PFSK-1 (cell line): ENCODE data around the gene FCAMR.

Source experiments
- FOXP2 ChIP-seq: optimal IDR thresholded peaks from 2 replicates; pipeline ENCODE3; 2011; ENCODE audit warnings: borderline replicate concordance, control low read depth, inconsistent platforms; ENCODE audit not compliant: insufficient read depth; ENCODE audit errors: extremely low read length, extremely low read depth
- POLR2AphosphoS5 ChIP-seq: IDR thresholded peaks from 2 replicates; pipeline ENCODE4 v1.6.1; 2012; ENCODE audit warnings: low read depth, mild to moderate bottlenecking, control low read depth, low read length, moderate library complexity
- SIN3A ChIP-seq: IDR thresholded peaks from 2 replicates; pipeline ENCODE4 v1.6.1; 2012; ENCODE audit warnings: mild to moderate bottlenecking, low read length, moderate library complexity, borderline replicate concordance; ENCODE audit not compliant: insufficient read depth
- TAF1 ChIP-seq: IDR thresholded peaks from 2 replicates; pipeline ENCODE4 v1.6.1; 2012; ENCODE audit warnings: low read length, control low read depth, borderline replicate concordance; ENCODE audit not compliant: insufficient read depth
- TF ChIP-seq, protein P1 (sequence below), 2 experiments: IDR thresholded peaks; 2 replicates each; pipeline versions ENCODE4 v1.6.1 to v1.8.0; 2011 to 2012; ENCODE audit warnings: low read depth in 2 of 2, low read length in 2 of 2, control low read depth in 1 of 2, inconsistent platforms in 1 of 2, mild to moderate bottlenecking in 1 of 2, moderate library complexity in 1 of 2; ENCODE audit not compliant: insufficient read depth in 1 of 2

DNA sequence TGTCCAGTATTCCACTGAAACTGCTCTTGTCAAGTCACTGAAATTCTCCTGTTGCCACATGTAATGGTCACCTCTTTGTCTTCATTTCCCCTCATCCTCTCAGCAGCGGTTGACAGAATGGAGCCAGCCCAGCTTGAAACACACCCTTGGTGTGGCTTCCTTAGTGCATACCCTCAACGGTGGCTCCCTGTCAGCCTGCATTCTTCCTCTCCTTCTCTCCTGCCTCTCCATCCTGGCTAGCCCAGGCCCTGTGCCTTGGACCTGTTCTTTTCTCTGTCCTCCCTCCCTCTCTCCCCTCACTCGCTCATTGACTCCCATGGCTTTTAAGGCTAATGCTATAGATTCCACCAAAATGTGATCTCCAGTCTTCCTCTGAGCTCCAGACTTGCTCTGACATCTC is 52.2 kb downstream of the FCAMR start:
- TF ChIP-seq POLR2AphosphoS5 (no peak), FOXP2 (no peak), SIN3A (no peak), TAF1 (no peak)
- TF ChIP-seq, protein P1, sequence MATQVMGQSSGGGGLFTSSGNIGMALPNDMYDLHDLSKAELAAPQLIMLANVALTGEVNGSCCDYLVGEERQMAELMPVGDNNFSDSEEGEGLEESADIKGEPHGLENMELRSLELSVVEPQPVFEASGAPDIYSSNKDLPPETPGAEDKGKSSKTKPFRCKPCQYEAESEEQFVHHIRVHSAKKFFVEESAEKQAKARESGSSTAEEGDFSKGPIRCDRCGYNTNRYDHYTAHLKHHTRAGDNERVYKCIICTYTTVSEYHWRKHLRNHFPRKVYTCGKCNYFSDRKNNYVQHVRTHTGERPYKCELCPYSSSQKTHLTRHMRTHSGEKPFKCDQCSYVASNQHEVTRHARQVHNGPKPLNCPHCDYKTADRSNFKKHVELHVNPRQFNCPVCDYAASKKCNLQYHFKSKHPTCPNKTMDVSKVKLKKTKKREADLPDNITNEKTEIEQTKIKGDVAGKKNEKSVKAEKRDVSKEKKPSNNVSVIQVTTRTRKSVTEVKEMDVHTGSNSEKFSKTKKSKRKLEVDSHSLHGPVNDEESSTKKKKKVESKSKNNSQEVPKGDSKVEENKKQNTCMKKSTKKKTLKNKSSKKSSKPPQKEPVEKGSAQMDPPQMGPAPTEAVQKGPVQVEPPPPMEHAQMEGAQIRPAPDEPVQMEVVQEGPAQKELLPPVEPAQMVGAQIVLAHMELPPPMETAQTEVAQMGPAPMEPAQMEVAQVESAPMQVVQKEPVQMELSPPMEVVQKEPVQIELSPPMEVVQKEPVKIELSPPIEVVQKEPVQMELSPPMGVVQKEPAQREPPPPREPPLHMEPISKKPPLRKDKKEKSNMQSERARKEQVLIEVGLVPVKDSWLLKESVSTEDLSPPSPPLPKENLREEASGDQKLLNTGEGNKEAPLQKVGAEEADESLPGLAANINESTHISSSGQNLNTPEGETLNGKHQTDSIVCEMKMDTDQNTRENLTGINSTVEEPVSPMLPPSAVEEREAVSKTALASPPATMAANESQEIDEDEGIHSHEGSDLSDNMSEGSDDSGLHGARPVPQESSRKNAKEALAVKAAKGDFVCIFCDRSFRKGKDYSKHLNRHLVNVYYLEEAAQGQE (IDR thresholded peaks at IDR 0.05; ENCODE audit: insufficient read depth in 1 of 2, low read depth in 2 of 2, low read length in 2 of 2) = no peak
